ENCODE measurements around the gene ADCY2. TPM values are rescaled to one million over a fixed set of nuclear protein-coding genes. Genes with fewer than 3 reads are reported as not detected.

The ADCY2 gene
- total and polyA plus RNA-seq, 5 donors: 0.20 to 1.5 (median 0.45) TPM

- ATAC-seq (no peak), DNase-seq (no peak)
- Histone ChIP-seq H3K4me1 (ENCODE audit: control insufficient read depth, insufficient read depth, low read length) (no peaks in the 10 kb centered on the region), H3K27me3 (ENCODE audit: control insufficient read depth, insufficient read depth) (no peaks in the 10 kb centered on the region), H3K9me3 (ENCODE audit: control insufficient read depth, low read length) (peaks cover 7% of the 10 kb centered on the region), H3K4me3 (ENCODE audit: low read length) (no peak overlapping the region), H3K27ac (ENCODE audit: low read length) (no peak overlapping the region)
- intact Hi-C loops (cut with DNase I): no loop called here
- 76% methylated on average over 8 of the region's 8 CpGs for WGBS
Observed at GRCh38 chr5:7759951-7760580, 364.1 kb downstream of the ADCY2 start.

DNA sequence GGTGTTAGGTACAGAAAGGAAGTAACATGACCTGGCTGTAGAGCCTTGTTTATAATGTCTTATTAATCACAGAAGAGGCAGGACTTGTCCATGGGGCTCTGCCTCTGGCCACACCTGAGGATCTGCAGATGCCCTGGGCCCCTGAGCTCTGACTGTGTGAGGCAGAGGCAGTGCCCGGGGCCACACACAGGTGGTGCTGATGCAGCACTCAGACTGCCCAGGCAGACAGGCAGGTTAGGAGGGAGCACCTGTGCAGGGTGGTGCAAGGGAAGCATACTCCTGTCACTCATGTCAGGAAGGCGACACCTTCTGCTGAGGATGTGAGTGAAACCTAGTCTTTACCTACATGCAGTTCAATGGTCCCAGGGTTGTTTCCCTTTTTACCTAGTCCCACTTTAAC is 366.3 kb downstream of the ADCY2 start:
- ATAC-seq (no peak), DNase-seq (no peak)
- H3K27ac ChIP-seq (ENCODE audit: low read length): no peak overlapping the region
- no peak overlapping the region for H3K4me3 ChIP-seq (ENCODE audit: low read length)
- intact Hi-C loops (cut with DNase I): no loop called here
- 78% methylated on average over 2 of the region's 2 CpGs for WGBS
- peaks cover 3% of the 10 kb centered on the region for H3K9me3 ChIP-seq (ENCODE audit: control insufficient read depth, low read length)
- no peaks in the 10 kb centered on the region for H3K27me3 ChIP-seq (ENCODE audit: control insufficient read depth, insufficient read depth)
- no peaks in the 10 kb centered on the region for H3K4me1 ChIP-seq (ENCODE audit: control insufficient read depth, insufficient read depth, low read length)

- DNase-seq (peak in 2 of 3 donors; percentile 50 to 69), ATAC-seq (no peak)
- intact Hi-C loops (cut with DNase I): no loop called here
- H3K4me3 ChIP-seq (ENCODE audit: low read length): no peak overlapping the region
- H3K27me3 ChIP-seq (ENCODE audit: control insufficient read depth, insufficient read depth): no peaks in the 10 kb centered on the region
- H3K9me3 ChIP-seq (ENCODE audit: control insufficient read depth, low read length): peaks cover 3% of the 10 kb centered on the region
- H3K27ac ChIP-seq (ENCODE audit: low read length): no peak overlapping the region
- WGBS: 53% methylated on average over 9 of the region's 9 CpGs
- H3K4me1 ChIP-seq (ENCODE audit: control insufficient read depth, insufficient read depth, low read length): no peaks in the 10 kb centered on the region
Observed at GRCh38 chr5:7763621-7764072, 367.7 kb downstream of the ADCY2 start.

DNA sequence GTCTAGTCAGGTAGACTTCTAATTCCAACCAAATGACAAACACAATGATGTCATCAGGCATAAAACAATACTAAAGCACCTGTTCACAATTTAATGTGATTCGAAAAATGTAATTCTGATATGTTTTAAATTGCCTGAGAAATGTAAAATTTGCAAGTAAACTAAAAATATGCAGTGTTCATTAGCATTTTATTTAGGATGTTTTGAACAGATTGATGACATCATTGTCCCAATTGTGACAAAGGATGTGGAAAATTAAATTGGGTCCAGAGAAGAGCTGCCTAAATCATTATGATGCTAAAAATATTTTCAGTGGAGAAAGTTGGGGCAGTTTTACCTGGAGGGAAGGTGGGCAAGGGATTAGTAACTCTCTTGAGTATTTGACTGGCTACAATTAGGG is 368.5 kb downstream of the ADCY2 start:
- H3K4me3 ChIP-seq (ENCODE audit: low read length): no peak overlapping the region
- H3K9me3 ChIP-seq (ENCODE audit: control insufficient read depth, low read length): peaks cover 3% of the 10 kb centered on the region
- no peaks in the 10 kb centered on the region for H3K4me1 ChIP-seq (ENCODE audit: control insufficient read depth, insufficient read depth, low read length)
- WGBS: 70% methylated on average over 1 of the region's 1 CpG
- intact Hi-C loops (cut with DNase I): no loop called here
- DNase-seq: no peak
- no peak overlapping the region for H3K27ac ChIP-seq (ENCODE audit: low read length)
- no peaks in the 10 kb centered on the region for H3K27me3 ChIP-seq (ENCODE audit: control insufficient read depth, insufficient read depth)
- no peak for ATAC-seq

DNA sequence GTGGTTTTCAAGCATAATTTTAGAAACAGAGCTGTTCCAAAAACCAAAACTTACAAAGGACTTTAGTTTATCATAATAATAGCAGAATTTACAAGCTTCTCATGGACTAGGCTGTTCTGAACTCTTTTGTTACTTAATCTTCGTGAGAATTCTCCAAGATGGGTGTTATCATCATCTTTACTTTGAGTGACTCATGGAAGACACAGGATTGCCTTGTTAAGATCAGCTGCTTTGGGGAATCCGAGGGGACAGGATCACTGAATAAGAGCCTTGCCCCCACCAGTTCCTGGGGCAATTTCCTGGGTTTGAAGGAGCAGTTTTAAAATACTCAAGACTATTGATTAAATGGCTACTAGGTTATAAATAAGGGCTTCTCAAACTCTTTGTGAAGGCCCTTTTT is 374.5 kb downstream of the ADCY2 start:
- H3K9me3 ChIP-seq (ENCODE audit: control insufficient read depth, low read length): no peaks in the 10 kb centered on the region
- intact Hi-C loops (cut with DNase I): no loop called here
- 46% methylated on average over 2 of the region's 2 CpGs for WGBS
- no peak overlapping the region for H3K4me3 ChIP-seq (ENCODE audit: low read length)
- ATAC-seq (no peak), DNase-seq (no peak)
- H3K27me3 ChIP-seq (ENCODE audit: control insufficient read depth, insufficient read depth): no peaks in the 10 kb centered on the region
- no peak overlapping the region for H3K27ac ChIP-seq (ENCODE audit: low read length)
- H3K4me1 ChIP-seq (ENCODE audit: control insufficient read depth, insufficient read depth, low read length): no peaks in the 10 kb centered on the region

DNA sequence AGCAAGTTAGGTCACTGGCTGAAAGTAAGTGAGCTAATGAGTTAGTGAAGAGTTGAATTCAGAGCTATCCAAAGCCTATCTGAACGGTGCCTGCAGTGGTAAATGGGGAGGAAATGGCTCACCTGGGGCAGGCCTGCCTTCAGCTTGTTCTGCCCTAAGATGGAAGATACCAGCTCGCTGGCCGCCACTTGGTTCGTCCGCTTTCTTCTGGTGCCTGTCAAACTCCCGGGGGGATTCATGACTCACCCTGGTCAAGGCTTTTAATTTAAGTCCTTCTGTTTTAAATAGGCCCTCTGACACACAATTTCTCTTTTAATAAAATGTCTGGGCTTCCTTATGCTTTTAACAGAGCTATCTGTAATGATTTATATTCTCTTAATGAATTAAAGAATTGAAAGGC is 376.2 kb downstream of the ADCY2 start:
- Histone ChIP-seq H3K4me1 (ENCODE audit: control insufficient read depth, insufficient read depth, low read length) (no peaks in the 10 kb centered on the region), H3K27me3 (ENCODE audit: control insufficient read depth, insufficient read depth) (no peaks in the 10 kb centered on the region), H3K4me3 (ENCODE audit: low read length) (no peak overlapping the region), H3K9me3 (ENCODE audit: control insufficient read depth, low read length) (no peaks in the 10 kb centered on the region), H3K27ac (ENCODE audit: low read length) (no peak overlapping the region)
- no peak for ATAC-seq
- no peak for DNase-seq
- WGBS: 81% methylated on average over 6 of the region's 6 CpGs
- intact Hi-C loops (cut with DNase I): no loop called here

- DNase-seq (no peak), ATAC-seq (no peak)
- Histone ChIP-seq H3K4me3 (ENCODE audit: low read length) (no peak overlapping the region), H3K4me1 (ENCODE audit: control insufficient read depth, insufficient read depth, low read length) (no peaks in the 10 kb centered on the region), H3K27ac (ENCODE audit: low read length) (no peak overlapping the region), H3K27me3 (ENCODE audit: control insufficient read depth, insufficient read depth) (no peaks in the 10 kb centered on the region), H3K9me3 (ENCODE audit: control insufficient read depth, low read length) (no peaks in the 10 kb centered on the region)
- intact Hi-C loops (cut with DNase I): no loop called here
- 90% methylated on average over 6 of the region's 6 CpGs for WGBS
Observed at GRCh38 chr5:7773178-7773577, 377.2 kb downstream of the ADCY2 start.

DNA sequence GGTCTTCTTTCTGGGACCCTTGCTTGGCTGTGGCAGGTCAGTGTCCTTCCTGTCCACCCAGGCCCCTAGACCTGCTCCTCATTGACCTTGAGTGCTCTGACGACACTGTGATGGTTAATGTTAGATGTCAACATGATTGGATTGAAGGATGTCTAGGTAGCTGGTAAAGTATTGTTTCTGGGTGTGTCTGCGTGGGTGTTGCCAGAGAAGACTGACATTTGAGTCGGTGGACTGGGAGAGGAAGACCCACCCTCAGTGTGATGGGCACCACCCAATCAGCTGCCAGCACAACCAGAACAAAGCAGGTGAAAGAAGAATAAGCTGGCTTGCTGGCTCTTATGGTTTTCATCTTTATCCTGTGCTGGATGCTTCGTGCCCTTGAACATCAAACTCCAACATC is 380.5 kb downstream of the ADCY2 start:
- no peak overlapping the region for H3K27ac ChIP-seq (ENCODE audit: low read length)
- H3K4me1 ChIP-seq (ENCODE audit: control insufficient read depth, insufficient read depth, low read length): no peaks in the 10 kb centered on the region
- H3K9me3 ChIP-seq (ENCODE audit: control insufficient read depth, low read length): no peaks in the 10 kb centered on the region
- DNase-seq (no peak), ATAC-seq (no peak)
- WGBS: 82% methylated on average over 4 of the region's 4 CpGs
- no peaks in the 10 kb centered on the region for H3K27me3 ChIP-seq (ENCODE audit: control insufficient read depth, insufficient read depth)
- intact Hi-C loops (cut with DNase I): no loop called here
- no peak overlapping the region for H3K4me3 ChIP-seq (ENCODE audit: low read length)

DNA sequence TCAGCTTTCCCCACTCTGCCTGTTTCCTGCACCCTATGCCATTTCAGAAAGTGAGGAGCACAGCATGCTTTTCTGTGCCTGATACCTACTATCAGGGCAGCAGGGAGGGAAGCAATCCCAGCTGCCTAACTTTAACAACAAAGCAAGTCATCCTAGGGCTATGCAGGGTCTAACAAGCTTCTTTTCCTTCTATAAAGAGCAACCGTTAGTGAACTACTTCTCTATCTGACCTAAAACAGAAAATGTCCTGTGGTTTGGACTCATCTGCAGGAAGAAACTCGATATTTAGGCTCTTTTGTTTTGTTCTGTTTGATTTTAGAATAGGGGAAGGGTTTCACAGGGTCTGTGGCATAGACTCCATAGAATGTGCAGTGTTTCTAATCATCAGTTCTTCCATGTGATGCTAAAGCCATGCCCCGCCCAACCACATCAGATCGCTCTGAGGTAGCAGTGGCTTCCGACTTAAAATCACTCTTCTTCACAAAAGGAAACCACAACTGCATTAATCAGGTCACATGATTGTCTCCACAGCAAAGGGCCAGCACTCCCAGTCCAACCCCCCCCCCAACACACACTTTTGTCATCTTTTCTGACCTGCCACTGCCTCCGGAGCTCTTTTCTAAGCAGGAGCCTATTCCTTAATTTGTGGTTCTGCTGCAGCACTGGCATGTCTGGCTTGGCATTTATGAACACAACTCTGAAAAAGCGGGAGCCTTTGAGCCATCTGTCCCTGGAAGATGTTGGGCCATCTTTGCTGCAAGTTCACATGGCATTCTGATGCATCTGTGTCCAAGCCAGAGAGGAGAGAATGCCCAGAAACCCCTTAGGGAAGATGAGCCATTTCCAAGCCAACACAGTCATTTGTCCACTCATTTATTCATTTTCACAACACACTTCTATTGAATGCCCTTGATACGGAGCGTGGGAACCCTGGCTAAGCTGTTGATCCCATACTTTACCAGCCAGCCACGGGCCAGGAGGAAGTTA is 383.4 kb downstream of the ADCY2 start:
- Histone ChIP-seq H3K27me3 (ENCODE audit: control insufficient read depth, insufficient read depth) (no peaks in the 10 kb centered on the region), H3K4me3 (ENCODE audit: low read length) (no peak overlapping the region), H3K4me1 (ENCODE audit: control insufficient read depth, insufficient read depth, low read length) (no peaks in the 10 kb centered on the region), H3K27ac (ENCODE audit: low read length) (no peak overlapping the region), H3K9me3 (ENCODE audit: control insufficient read depth, low read length) (no peaks in the 10 kb centered on the region)
- intact Hi-C loops (cut with DNase I): no loop called here
- 65% methylated on average over 10 of the region's 10 CpGs for WGBS
- DNase-seq (no peak), ATAC-seq (no peak)

- intact Hi-C loops (cut with DNase I): no loop called here
- Histone ChIP-seq H3K4me3 (ENCODE audit: low read length) (no peak overlapping the region), H3K4me1 (ENCODE audit: control insufficient read depth, insufficient read depth, low read length) (no peaks in the 10 kb centered on the region), H3K27ac (ENCODE audit: low read length) (no peak overlapping the region), H3K27me3 (ENCODE audit: control insufficient read depth, insufficient read depth) (no peaks in the 10 kb centered on the region), H3K9me3 (ENCODE audit: control insufficient read depth, low read length) (no peaks in the 10 kb centered on the region)
- DNase-seq (no peak), ATAC-seq (no peak)
- WGBS: 40% methylated on average over 3 of the region's 3 CpGs
Observed at GRCh38 chr5:7781899-7782298, 386.0 kb downstream of the ADCY2 start.

GRCh38 chr5:7784683-7785380 is 388.9 kb downstream of the ADCY2 start:
- no peak for ATAC-seq
- intact Hi-C loops (cut with DNase I): no loop called here
- DNase-seq: no peak
- Histone ChIP-seq H3K27ac (ENCODE audit: low read length) (no peak overlapping the region), H3K9me3 (ENCODE audit: control insufficient read depth, low read length) (no peaks in the 10 kb centered on the region), H3K4me3 (ENCODE audit: low read length) (no peak overlapping the region), H3K4me1 (ENCODE audit: control insufficient read depth, insufficient read depth, low read length) (no peaks in the 10 kb centered on the region), H3K27me3 (ENCODE audit: control insufficient read depth, insufficient read depth) (no peaks in the 10 kb centered on the region)
- 76% methylated on average over 4 of the region's 4 CpGs for WGBS

All from right cardiac atrium (tissue), 5 donors.